ENCODE data around the gene RNF25. TPM values are rescaled to one million over a fixed set of nuclear protein-coding genes. Genes with fewer than 3 reads are reported as not detected.

RNF25 gene
- total and polyA plus RNA-seq, 9 donors = 11.7 to 45.9 (median 26.5) TPM

- no peak for TF ChIP-seq CTCF (IDR thresholded peaks at IDR 0.05)
- no peak for TF ChIP-seq EP300 (IDR thresholded peaks at IDR 0.05)
- no peak for TF ChIP-seq POLR2A (IDR thresholded peaks at IDR 0.05)
- Histone ChIP-seq H3K4me1 (ENCODE audit: insufficient read depth) (peaks cover 7% of the 10 kb centered on the region), H3K27ac (no peak overlapping the region), H3K27me3 (no peaks in the 10 kb centered on the region), H3K36me3 (no peaks in the 10 kb centered on the region), H3K9me3 (no peaks in the 10 kb centered on the region), H3K4me3 (peak overlapping the region; percentile 97)
- DNase-seq = no peak
- 1 to 2% (median 1%) methylated on average over 27 of the region's 27 CpGs for WGBS, 3 donors
- intact Hi-C loops (cut with DNase I) = loop anchor here in 1 of 4 donors (10.0 kb wide), 2 partner anchors 254 to 384 kb away; partner anchors contain the start of genes AAMP and PNKD
Observed at GRCh38 chr2:218658671-218659257, 13.0 kb downstream of the RNF25 start.

DNA sequence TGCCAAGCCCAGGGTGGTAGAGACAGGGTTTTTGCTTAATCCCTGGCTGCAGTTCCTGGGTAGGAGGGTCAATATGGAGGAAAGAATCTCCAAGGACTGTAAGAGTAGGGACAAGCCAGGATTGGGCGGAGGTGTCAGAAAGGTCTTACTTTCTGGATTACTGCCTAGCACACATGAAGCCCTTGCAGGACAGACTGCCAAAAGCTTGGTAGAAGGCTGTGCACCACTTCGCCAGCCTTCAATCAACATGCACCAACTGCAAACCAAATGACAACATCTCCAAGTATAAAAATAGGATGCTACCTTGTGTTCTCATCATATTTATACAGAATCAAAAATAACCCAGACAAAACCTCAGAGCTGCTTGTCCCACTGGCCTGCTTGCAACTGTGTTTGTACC is 16.1 kb downstream of the RNF25 start:
- Histone ChIP-seq H3K9me3 (no peaks in the 10 kb centered on the region), H3K4me1 (ENCODE audit: insufficient read depth) (peaks cover 7% of the 10 kb centered on the region), H3K27ac (no peak overlapping the region), H3K36me3 (no peaks in the 10 kb centered on the region), H3K4me3 (no peak overlapping the region), H3K27me3 (no peaks in the 10 kb centered on the region)
- 88 to 93% (median 92%) methylated on average over 2 of the region's 2 CpGs for WGBS, 3 donors
- DNase-seq = no peak
- TF ChIP-seq EP300 (IDR thresholded peaks at IDR 0.05) = no peak
- no peak for TF ChIP-seq CTCF (IDR thresholded peaks at IDR 0.05)
- no peak for TF ChIP-seq POLR2A (IDR thresholded peaks at IDR 0.05)
- intact Hi-C loops (cut with DNase I) = loop anchor here in 1 of 4 donors (10.0 kb wide), 2 partner anchors 251 to 381 kb away; partner anchors contain the start of genes AAMP and PNKD

- intact Hi-C loops (cut with DNase I) = no loop called here
- Histone ChIP-seq H3K27ac (no peak overlapping the region), H3K9me3 (no peaks in the 10 kb centered on the region), H3K4me1 (ENCODE audit: insufficient read depth) (no peaks in the 10 kb centered on the region), H3K27me3 (no peaks in the 10 kb centered on the region), H3K36me3 (no peaks in the 10 kb centered on the region), H3K4me3 (no peak overlapping the region)
- WGBS, 3 donors = 90 to 92% (median 92%) methylated on average over 11 of the region's 11 CpGs
- no peak for TF ChIP-seq CTCF (IDR thresholded peaks at IDR 0.05)
- TF ChIP-seq POLR2A (IDR thresholded peaks at IDR 0.05) = no peak
- DNase-seq = no peak
Observed at GRCh38 chr2:218648787-218649100, 23.1 kb downstream of the RNF25 start.

- no peaks in the 10 kb centered on the region for H3K36me3 ChIP-seq
- peak in 2 of 5 donors; percentile 51 to 61 for DNase-seq
- no peaks in the 10 kb centered on the region for H3K27me3 ChIP-seq
Observed at GRCh38 chr2:218648088-218648786, 23.6 kb downstream of the RNF25 start.

More at GRCh38 chr2:218648088-218648786, 23.6 kb downstream of the RNF25 start:
- intact Hi-C loops (cut with DNase I) = no loop called here
- H3K27ac ChIP-seq = no peak overlapping the region
- peak in 2 of 3 donors; percentile 36 for TF ChIP-seq CTCF (IDR thresholded peaks at IDR 0.05)
- no peak for TF ChIP-seq POLR2A (IDR thresholded peaks at IDR 0.05)
- TF ChIP-seq EP300 (IDR thresholded peaks at IDR 0.05) = no peak
- no peaks in the 10 kb centered on the region for H3K9me3 ChIP-seq
- WGBS, 3 donors = 68 to 71% (median 70%) methylated on average over 9 of the region's 9 CpGs
- no peak overlapping the region for H3K4me3 ChIP-seq
- H3K4me1 ChIP-seq (ENCODE audit: insufficient read depth) = no peaks in the 10 kb centered on the region
